HCT116 (cell line): Measurements from ENCODE around the gene DTD1. TPM values are rescaled to one million over a fixed set of nuclear protein-coding genes. Genes with fewer than 3 reads are reported as not detected.

Source experiments
- ATAC-seq: fragments of 200-7000 bp; cut with Tn5 transposase; 2 replicates; pipeline ENCODE4 v1.9.1; 2020; ENCODE audit warnings: mild to moderate bottlenecking, moderate library complexity
- BruUV-seq: library from RNA; stranded (reverse); fragments of 400-500 nt; replicated peaks from 2 replicates; lab custom pipeline; 2021; lab: Mats Ljungman, UMichigan
- CTCF ChIA-PET: fragments of 300-600 bp; sonication (Branson Sonifier 250); formaldehyde crosslinking; loops from one replicate; lab custom pipeline; 2021; ENCODE audit warnings: antibody characterized with exemption; lab: Charles Lee
- POLR2A ChIA-PET: fragments of 300-600, 350-600 bp; sonication (Branson Sonifier 250); formaldehyde crosslinking; loops from one replicate; lab custom pipeline; 2021; ENCODE audit warnings: antibody characterized with exemption; lab: Charles Lee
- RAD21 ChIA-PET, 2 experiments: fragments of 300-600 bp; sonication (Branson Sonifier 250); formaldehyde crosslinking; loops; one replicate each; lab custom pipeline; 2023; ENCODE audit warnings: low total read pairs in 2 of 2; ENCODE audit not compliant: uncharacterized antibody in 2 of 2, unreplicated experiment in 2 of 2, low non-redundant PET in 1 of 2; lab: Charles Lee
- DNase-seq: peaks from one replicate; pipeline ENCODE4 v3.0.0-alpha.2; 2010; ENCODE audit warnings: low read depth, low spot score
- H2AFZ ChIP-seq: fragments of 200-600 bp; shearing (Covaris generic), sonication (generic); 2 replicates; pipeline ENCODE4 v1.6.1; 2017; ENCODE audit warnings: low read depth, mixed run types, mixed read lengths, antibody characterized with exemption, low read length; ENCODE audit not compliant: poor library complexity, severe bottlenecking
- H3K27ac ChIP-seq: 2 replicates; pipeline ENCODE4 v1.5.1; 2012; ENCODE audit warnings: low read depth, low read length
- H3K27me3 ChIP-seq: fragments of 200-600 bp; sonication (generic); 2 replicates; pipeline ENCODE4 v1.6.1; 2016; ENCODE audit warnings: mixed run types, low read length, mixed read lengths; ENCODE audit not compliant: insufficient read depth
- H3K36me3 ChIP-seq, 2 experiments: fragments of 200-500 bp in 1 of 2; fragments of 200-600 bp in 1 of 2; sonication (Bioruptor generic) in 1 of 2; sonication (generic) in 1 of 2; 2 replicates each; pipeline versions ENCODE4 v1.5.1 to v1.6.1; 2014 to 2016; ENCODE audit warnings: low read length in 2 of 2, inconsistent platforms in 1 of 2, mixed read lengths in 1 of 2, mixed run types in 1 of 2; ENCODE audit not compliant: insufficient read depth in 2 of 2, control insufficient read depth in 1 of 2
- H3K4me1 ChIP-seq, 2 experiments: fragments of 200-600 bp in 1 of 2; sonication (generic) in 1 of 2; 2 replicates each; pipeline versions ENCODE4 v1.5.1 to v1.6.1; 2012 to 2017; ENCODE audit warnings: low read length in 2 of 2, inconsistent platforms in 1 of 2, mild to moderate bottlenecking in 1 of 2, mixed read lengths in 1 of 2, mixed run types in 1 of 2, moderate library complexity in 1 of 2; ENCODE audit not compliant: insufficient read depth in 2 of 2, control insufficient read depth in 1 of 2
- H3K4me2 ChIP-seq: fragments of 200-600 bp; sonication (generic); 2 replicates; pipeline ENCODE4 v1.6.1; 2017; ENCODE audit warnings: mixed run types, low read length, mixed read lengths
- H3K4me3 ChIP-seq, 2 experiments: fragments of 200-600 bp in 1 of 2; sonication (generic) in 1 of 2; replicated peaks in 1 of 2; 2 replicates each; pipeline ENCODE4 v1.5.1; 2011 to 2016; ENCODE audit warnings: low read length in 2 of 2, control low read depth in 1 of 2, low read depth in 1 of 2, mild to moderate bottlenecking in 1 of 2, mixed read lengths in 1 of 2, mixed run types in 1 of 2
- H3K79me2 ChIP-seq: fragments of 200-600 bp; sonication (generic); 2 replicates; pipeline ENCODE4 v1.6.1; 2017; ENCODE audit warnings: mild to moderate bottlenecking, mixed run types, low read length, moderate library complexity, mixed read lengths; ENCODE audit not compliant: insufficient read depth
- H3K9ac ChIP-seq: fragments of 200-600 bp; sonication (generic); 2 replicates; pipeline ENCODE4 v1.6.1; 2016; ENCODE audit warnings: low read length, mixed read lengths
- H3K9me2 ChIP-seq: fragments of 200-600 bp; sonication (generic), shearing (Covaris generic); 2 replicates; pipeline ENCODE4 v1.6.1; 2017; ENCODE audit warnings: mixed run types, mild to moderate bottlenecking, moderate library complexity; ENCODE audit not compliant: insufficient read depth
- H3K9me3 ChIP-seq, 2 experiments: fragments of 200-500 bp in 1 of 2; fragments of 200-600 bp in 1 of 2; sonication (Bioruptor generic) in 1 of 2; sonication (generic) in 1 of 2; 2 replicates each; pipeline ENCODE4 v1.6.1; 2014 to 2017; ENCODE audit warnings: low read length in 2 of 2, mixed read lengths in 2 of 2, inconsistent platforms in 1 of 2, low read depth in 1 of 2, mild to moderate bottlenecking in 1 of 2, mixed run types in 1 of 2, moderate library complexity in 1 of 2; ENCODE audit not compliant: control insufficient read depth in 1 of 2, insufficient read depth in 1 of 2
- H4K20me1 ChIP-seq: fragments of 200-600 bp; sonication (generic), shearing (Covaris generic); 2 replicates; pipeline ENCODE4 v1.6.1; 2017; ENCODE audit warnings: mixed run types, mild to moderate bottlenecking, moderate library complexity; ENCODE audit not compliant: insufficient read depth
- CBX3 ChIP-seq: IDR thresholded peaks from 2 replicates; pipeline ENCODE4 v1.6.1; 2012; ENCODE audit warnings: low read depth
- ELF1 ChIP-seq: IDR thresholded peaks from 2 replicates; pipeline ENCODE4 v1.6.1; 2012; ENCODE audit warnings: low read depth, borderline replicate concordance
- EZH2 ChIP-seq: fragments of 200-600 bp; sonication (generic); IDR thresholded peaks from 2 replicates; pipeline ENCODE4 v1.6.1; 2017; ENCODE audit warnings: antibody characterized with exemption, mixed run types
- POLR2A ChIP-seq: IDR thresholded peaks from 2 replicates; pipeline ENCODE4 v1.7.0; 2011; ENCODE audit warnings: borderline replicate concordance; ENCODE audit not compliant: insufficient read depth, insufficient read length; ENCODE audit errors: extremely low read depth
- RAD21 ChIP-seq: IDR thresholded peaks from 2 replicates; pipeline ENCODE4 v1.6.1; 2012; ENCODE audit warnings: low read depth, mild to moderate bottlenecking
- SIN3A ChIP-seq: IDR thresholded peaks from 2 replicates; pipeline ENCODE4 v1.6.1; 2012; ENCODE audit warnings: low read depth
- SP1 ChIP-seq: IDR thresholded peaks from 2 replicates; pipeline ENCODE4 v1.6.1; 2012; ENCODE audit warnings: low read depth
- TCF7L2 ChIP-seq: IDR thresholded peaks from 2 replicates; pipeline ENCODE4 v1.7.0; 2011; ENCODE audit warnings: borderline replicate concordance, inconsistent platforms; ENCODE audit not compliant: insufficient read depth, insufficient read length; ENCODE audit errors: extremely low read depth
- ZFX ChIP-seq: fragments of 450-650 bp; IDR thresholded peaks from 2 replicates; pipeline ENCODE4 v1.6.1; 2017
- intact Hi-C: fragments of 100-400 bp; cut with micrococcal nuclease; formaldehyde crosslinking; loops from 2 replicates; pipeline ENCODE4 v1.10.0; 2022
- total RNA-seq: library from RNA; stranded (reverse); gene quantifications from one replicate; pipeline ENCODE4 v1.2.1, GENCODE V29; 2021; ENCODE audit not compliant: unreplicated experiment
- TF ChIP-seq, protein P1 (sequence below): IDR thresholded peaks from 2 replicates; pipeline ENCODE4 v1.6.1; 2012
- TF ChIP-seq, protein P2 (sequence below): IDR thresholded peaks from 2 replicates; pipeline ENCODE4 v1.6.1; 2011; ENCODE audit warnings: mild to moderate bottlenecking, low read length, moderate library complexity; ENCODE audit not compliant: insufficient replicate concordance; ENCODE audit errors: extremely low read depth
- TF ChIP-seq, protein P3 (sequence below): IDR thresholded peaks from 2 replicates; pipeline ENCODE4 v1.6.1; 2012; ENCODE audit warnings: low read depth
- TF ChIP-seq, protein P4 (sequence below): IDR thresholded peaks from 2 replicates; pipeline ENCODE4 v1.6.1; 2012
- TF ChIP-seq, protein P5 (sequence below), 3 experiments: fragments of 200-600 bp in 1 of 3; sonication (generic) in 1 of 3; IDR thresholded peaks in 2 of 3; conservative IDR thresholded peaks in 1 of 3; 2 replicates each; pipeline ENCODE4 v1.5.1; 2012 to 2017; ENCODE audit warnings: low read depth in 2 of 3, low read length in 2 of 3, antibody characterized with exemption in 1 of 3, borderline replicate concordance in 1 of 3, control low read depth in 1 of 3, mild to moderate bottlenecking in 1 of 3, mixed read lengths in 1 of 3, mixed run types in 1 of 3, moderate library complexity in 1 of 3; ENCODE audit not compliant: insufficient read depth in 1 of 3

DTD1 gene
- total RNA-seq, 1 experiment from 2014 or later: 54.5 TPM

DNA sequence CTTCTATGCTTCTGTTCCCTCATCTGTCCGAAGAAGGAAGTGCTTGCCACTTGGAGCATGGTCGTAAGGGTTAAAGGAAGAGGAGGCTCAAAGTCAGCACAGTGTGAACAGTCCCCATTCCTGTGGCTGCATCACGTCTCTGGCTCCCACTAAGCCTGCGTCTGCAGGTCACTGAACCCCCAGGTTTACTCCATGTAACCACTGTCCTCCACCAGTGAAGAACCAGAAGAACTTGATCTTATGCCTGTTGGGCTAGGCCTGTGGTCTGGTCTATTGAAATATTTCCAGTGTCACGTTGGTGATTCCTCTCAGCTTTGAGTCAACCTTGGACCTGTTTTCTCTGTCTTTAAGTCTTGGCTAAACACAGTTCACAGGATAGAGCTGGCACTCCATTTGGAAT is 179.8 kb downstream of the DTD1 start:
- Histone ChIP-seq H3K4me3 (no peak overlapping the region), H3K4me1 (no peaks in the 10 kb centered on the region), H3K27ac (no peak overlapping the region), H4K20me1 (no peaks in the 10 kb centered on the region), H3K9ac (no peak overlapping the region), H3K9me2 (no peaks in the 10 kb centered on the region), H2AFZ (no peak overlapping the region), H3K9me3 (no peaks in the 10 kb centered on the region), H3K79me2 (no peaks in the 10 kb centered on the region), H3K27me3 (no peaks in the 10 kb centered on the region), H3K36me3 (no peaks in the 10 kb centered on the region; a peak in 1 of 4 replicates), H3K4me2 (no peak overlapping the region)
- ATAC-seq (no peak), DNase-seq (no peak)
- ChIA-PET POLR2A (no interaction called here), CTCF (no interaction called here), RAD21 (no interaction called here)
- TF ChIP-seq, protein P1, sequence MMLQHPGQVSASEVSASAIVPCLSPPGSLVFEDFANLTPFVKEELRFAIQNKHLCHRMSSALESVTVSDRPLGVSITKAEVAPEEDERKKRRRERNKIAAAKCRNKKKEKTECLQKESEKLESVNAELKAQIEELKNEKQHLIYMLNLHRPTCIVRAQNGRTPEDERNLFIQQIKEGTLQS: no peak
- TF ChIP-seq EZH2 (no peak), ELF1 (no peak), CBX3 (no peak), TCF7L2 (no peak), RAD21 (no peak), POLR2A (no peak), SIN3A (no peak), SP1 (no peak), ZFX (no peak)
- TF ChIP-seq, protein P2, sequence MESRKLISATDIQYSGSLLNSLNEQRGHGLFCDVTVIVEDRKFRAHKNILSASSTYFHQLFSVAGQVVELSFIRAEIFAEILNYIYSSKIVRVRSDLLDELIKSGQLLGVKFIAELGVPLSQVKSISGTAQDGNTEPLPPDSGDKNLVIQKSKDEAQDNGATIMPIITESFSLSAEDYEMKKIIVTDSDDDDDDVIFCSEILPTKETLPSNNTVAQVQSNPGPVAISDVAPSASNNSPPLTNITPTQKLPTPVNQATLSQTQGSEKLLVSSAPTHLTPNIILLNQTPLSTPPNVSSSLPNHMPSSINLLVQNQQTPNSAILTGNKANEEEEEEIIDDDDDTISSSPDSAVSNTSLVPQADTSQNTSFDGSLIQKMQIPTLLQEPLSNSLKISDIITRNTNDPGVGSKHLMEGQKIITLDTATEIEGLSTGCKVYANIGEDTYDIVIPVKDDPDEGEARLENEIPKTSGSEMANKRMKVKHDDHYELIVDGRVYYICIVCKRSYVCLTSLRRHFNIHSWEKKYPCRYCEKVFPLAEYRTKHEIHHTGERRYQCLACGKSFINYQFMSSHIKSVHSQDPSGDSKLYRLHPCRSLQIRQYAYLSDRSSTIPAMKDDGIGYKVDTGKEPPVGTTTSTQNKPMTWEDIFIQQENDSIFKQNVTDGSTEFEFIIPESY: no peak
- TF ChIP-seq, protein P3, sequence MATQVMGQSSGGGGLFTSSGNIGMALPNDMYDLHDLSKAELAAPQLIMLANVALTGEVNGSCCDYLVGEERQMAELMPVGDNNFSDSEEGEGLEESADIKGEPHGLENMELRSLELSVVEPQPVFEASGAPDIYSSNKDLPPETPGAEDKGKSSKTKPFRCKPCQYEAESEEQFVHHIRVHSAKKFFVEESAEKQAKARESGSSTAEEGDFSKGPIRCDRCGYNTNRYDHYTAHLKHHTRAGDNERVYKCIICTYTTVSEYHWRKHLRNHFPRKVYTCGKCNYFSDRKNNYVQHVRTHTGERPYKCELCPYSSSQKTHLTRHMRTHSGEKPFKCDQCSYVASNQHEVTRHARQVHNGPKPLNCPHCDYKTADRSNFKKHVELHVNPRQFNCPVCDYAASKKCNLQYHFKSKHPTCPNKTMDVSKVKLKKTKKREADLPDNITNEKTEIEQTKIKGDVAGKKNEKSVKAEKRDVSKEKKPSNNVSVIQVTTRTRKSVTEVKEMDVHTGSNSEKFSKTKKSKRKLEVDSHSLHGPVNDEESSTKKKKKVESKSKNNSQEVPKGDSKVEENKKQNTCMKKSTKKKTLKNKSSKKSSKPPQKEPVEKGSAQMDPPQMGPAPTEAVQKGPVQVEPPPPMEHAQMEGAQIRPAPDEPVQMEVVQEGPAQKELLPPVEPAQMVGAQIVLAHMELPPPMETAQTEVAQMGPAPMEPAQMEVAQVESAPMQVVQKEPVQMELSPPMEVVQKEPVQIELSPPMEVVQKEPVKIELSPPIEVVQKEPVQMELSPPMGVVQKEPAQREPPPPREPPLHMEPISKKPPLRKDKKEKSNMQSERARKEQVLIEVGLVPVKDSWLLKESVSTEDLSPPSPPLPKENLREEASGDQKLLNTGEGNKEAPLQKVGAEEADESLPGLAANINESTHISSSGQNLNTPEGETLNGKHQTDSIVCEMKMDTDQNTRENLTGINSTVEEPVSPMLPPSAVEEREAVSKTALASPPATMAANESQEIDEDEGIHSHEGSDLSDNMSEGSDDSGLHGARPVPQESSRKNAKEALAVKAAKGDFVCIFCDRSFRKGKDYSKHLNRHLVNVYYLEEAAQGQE: no peak
- TF ChIP-seq, protein P4, sequence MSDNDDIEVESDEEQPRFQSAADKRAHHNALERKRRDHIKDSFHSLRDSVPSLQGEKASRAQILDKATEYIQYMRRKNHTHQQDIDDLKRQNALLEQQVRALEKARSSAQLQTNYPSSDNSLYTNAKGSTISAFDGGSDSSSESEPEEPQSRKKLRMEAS: no peak
- TF ChIP-seq, protein P5, sequence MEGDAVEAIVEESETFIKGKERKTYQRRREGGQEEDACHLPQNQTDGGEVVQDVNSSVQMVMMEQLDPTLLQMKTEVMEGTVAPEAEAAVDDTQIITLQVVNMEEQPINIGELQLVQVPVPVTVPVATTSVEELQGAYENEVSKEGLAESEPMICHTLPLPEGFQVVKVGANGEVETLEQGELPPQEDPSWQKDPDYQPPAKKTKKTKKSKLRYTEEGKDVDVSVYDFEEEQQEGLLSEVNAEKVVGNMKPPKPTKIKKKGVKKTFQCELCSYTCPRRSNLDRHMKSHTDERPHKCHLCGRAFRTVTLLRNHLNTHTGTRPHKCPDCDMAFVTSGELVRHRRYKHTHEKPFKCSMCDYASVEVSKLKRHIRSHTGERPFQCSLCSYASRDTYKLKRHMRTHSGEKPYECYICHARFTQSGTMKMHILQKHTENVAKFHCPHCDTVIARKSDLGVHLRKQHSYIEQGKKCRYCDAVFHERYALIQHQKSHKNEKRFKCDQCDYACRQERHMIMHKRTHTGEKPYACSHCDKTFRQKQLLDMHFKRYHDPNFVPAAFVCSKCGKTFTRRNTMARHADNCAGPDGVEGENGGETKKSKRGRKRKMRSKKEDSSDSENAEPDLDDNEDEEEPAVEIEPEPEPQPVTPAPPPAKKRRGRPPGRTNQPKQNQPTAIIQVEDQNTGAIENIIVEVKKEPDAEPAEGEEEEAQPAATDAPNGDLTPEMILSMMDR (IDR thresholded peaks at IDR 0.05 in 2 of 3, conservative IDR thresholded peaks at IDR 0.05 in 1 of 3; ENCODE audit: borderline replicate concordance in 1 of 3, insufficient read depth in 1 of 3, low read depth in 2 of 3, low read length in 2 of 3): no peak
- BruUV-seq: no TSS peak
- intact Hi-C loops: no loop called here
